ENCODE results near the gene CYSTM1. TPM values are rescaled to one million over a fixed set of nuclear protein-coding genes. Genes with fewer than 3 reads are reported as not detected.

Gene CYSTM1
- total and polyA plus RNA-seq, 2 donors (not counting 1 experiment from before 2014, with no cell fraction given), result 6.2 to 17.0 TPM

DNA sequence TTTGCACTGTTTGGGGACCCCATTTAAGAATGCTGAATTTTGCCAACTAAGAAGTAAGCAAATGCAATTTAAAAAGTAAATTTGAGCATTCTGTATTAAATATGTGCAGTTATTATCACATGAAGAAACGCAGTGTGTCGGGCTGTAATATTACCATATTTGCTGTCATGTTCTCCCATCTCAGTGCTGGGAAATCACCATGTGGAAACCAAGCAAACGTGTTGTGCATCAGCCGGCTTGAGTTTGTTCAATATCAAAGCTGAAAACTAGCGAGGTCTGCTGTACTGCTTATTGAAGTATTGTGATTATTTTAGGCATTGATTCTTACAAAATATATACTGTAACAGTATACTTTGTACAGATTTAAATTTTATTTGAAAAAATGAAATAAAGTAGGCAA, 46.6 kb upstream of the CYSTM1 start:
- DNase-seq, result no peak
- Histone ChIP-seq H3K4me3 (ENCODE audit: control extremely low read depth in 1 of 5, extremely low read depth in 1 of 5, insufficient read depth in 1 of 5, low read depth in 2 of 5, low read length in 4 of 5) (no peak overlapping the region), H3K4me2 (replicated peaks; ENCODE audit: low read depth, low read length, poor library complexity, severe bottlenecking) (no peak overlapping the region), H3K9ac (ENCODE audit: low read length) (no peak overlapping the region), H3K27me3 (replicated peaks in 1 of 4; ENCODE audit: control extremely low read depth in 1 of 4, control insufficient read depth in 3 of 4, insufficient read depth in 4 of 4, low read length in 3 of 4) (no peaks in the 10 kb centered on the region), H3K4me1 (ENCODE audit: control insufficient read depth in 2 of 2, insufficient read depth in 2 of 2, low read length in 2 of 2) (peaks cover 8 to 11% of the 10 kb centered on the region in 2 donors), H3K36me3 (replicated peaks in 1 of 2; ENCODE audit: control extremely low read depth in 1 of 2, control insufficient read depth in 1 of 2, extremely low read depth in 1 of 2, insufficient read depth in 2 of 2, low read length in 1 of 2) (no peaks in the 10 kb centered on the region), H3K79me2 (ENCODE audit: control insufficient read depth, insufficient read depth, low read length) (peaks cover 52% of the 10 kb centered on the region), H2AFZ (ENCODE audit: insufficient read depth, low read depth, low read length, poor library complexity, severe bottlenecking) (no peak overlapping the region), H3K9me3 (ENCODE audit: control extremely low read depth in 1 of 3, control insufficient read depth in 2 of 3, insufficient read depth in 1 of 3, low read length in 2 of 3) (no peaks in the 10 kb centered on the region), H4K20me1 (ENCODE audit: control insufficient read depth, insufficient read depth, low read length, poor library complexity, severe bottlenecking) (peaks cover 53% of the 10 kb centered on the region), H3K27ac (ENCODE audit: low read length in 2 of 2) (no peak overlapping the region)
- TF ChIP-seq, protein P1, sequence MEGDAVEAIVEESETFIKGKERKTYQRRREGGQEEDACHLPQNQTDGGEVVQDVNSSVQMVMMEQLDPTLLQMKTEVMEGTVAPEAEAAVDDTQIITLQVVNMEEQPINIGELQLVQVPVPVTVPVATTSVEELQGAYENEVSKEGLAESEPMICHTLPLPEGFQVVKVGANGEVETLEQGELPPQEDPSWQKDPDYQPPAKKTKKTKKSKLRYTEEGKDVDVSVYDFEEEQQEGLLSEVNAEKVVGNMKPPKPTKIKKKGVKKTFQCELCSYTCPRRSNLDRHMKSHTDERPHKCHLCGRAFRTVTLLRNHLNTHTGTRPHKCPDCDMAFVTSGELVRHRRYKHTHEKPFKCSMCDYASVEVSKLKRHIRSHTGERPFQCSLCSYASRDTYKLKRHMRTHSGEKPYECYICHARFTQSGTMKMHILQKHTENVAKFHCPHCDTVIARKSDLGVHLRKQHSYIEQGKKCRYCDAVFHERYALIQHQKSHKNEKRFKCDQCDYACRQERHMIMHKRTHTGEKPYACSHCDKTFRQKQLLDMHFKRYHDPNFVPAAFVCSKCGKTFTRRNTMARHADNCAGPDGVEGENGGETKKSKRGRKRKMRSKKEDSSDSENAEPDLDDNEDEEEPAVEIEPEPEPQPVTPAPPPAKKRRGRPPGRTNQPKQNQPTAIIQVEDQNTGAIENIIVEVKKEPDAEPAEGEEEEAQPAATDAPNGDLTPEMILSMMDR (IDR thresholded peaks at IDR 0.05), result no peak
- no peak for TF ChIP-seq EZH2 (IDR thresholded peaks at IDR 0.05; ENCODE audit: borderline replicate concordance, insufficient read depth, low read depth, low read length, poor library complexity, severe bottlenecking)
- Mint-ChIP-seq H3K4me3 (no peak overlapping the region), H3K27me3 (no peaks in the 10 kb centered on the region), H3K4me1 (peaks cover 32% of the 10 kb centered on the region), H3K9me3 (ENCODE audit: insufficient read depth) (no peaks in the 10 kb centered on the region), H3K27ac (no peak overlapping the region)
- ChIA-PET POLR2A (no interaction called here), CTCF (interaction anchor here (2.3 kb wide), 1 partner anchor 13 kb away, joined by 4 read pairs; no protein-coding TSS in a partner anchor)
- WGBS (ENCODE audit: insufficient coverage), result no CpG with 5 or more reads among the region's 5 CpGs
- intact Hi-C loops (cut with micrococcal nuclease), result no loop called here
- ATAC-seq (ENCODE audit: low read depth), result no peak

DNA sequence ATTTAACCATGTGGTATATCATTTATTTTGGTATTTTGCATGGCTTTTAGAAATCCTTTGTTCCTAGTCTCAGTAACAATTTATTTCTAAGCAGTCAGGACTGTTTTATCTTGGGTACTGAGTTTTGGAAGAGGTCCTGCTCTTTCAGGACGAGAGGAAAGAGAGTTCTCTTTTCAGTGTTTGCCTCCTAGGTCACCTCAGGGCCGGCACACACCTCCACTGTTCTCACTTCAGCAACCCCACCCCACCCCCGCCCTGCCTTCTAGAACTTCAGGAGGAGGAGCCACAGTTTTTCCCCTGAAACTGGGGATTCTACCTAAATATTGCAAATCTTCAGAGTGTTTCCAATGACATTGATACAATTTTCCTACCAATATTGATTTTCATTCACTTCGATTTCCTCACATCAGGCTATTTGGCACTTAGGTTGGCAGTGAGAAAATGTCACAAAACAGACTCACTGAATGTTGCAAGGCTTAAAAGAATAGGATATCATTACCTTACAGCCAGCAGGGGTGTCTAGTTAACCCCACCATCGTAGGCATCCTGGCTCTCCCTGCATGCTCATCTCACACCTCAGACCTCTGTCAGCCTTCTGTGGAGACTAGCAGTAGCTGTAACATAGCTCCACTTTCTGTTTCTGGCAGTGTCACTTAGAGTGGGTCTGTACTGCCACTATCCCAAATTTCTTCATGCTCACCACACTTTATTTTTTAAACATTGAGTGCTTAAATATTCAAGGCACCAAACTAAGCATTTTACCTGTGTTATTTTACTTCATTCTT, 43.8 kb upstream of the CYSTM1 start:
- H3K79me2 ChIP-seq (ENCODE audit: control insufficient read depth, insufficient read depth, low read length), result peaks cover 44% of the 10 kb centered on the region
- H3K4me3 Mint-ChIP-seq, result no peak overlapping the region
- DNase-seq, result no peak
- peaks cover 8 to 11% of the 10 kb centered on the region in 2 donors for H3K4me1 ChIP-seq (ENCODE audit: control insufficient read depth in 2 of 2, insufficient read depth in 2 of 2, low read length in 2 of 2)
- H4K20me1 ChIP-seq (ENCODE audit: control insufficient read depth, insufficient read depth, low read length, poor library complexity, severe bottlenecking), result peaks cover 55% of the 10 kb centered on the region
- no peaks in the 10 kb centered on the region for H3K9me3 ChIP-seq (ENCODE audit: control extremely low read depth in 1 of 3, control insufficient read depth in 2 of 3, insufficient read depth in 1 of 3, low read length in 2 of 3)
- POLR2A ChIA-PET, result no interaction called here
- no peaks in the 10 kb centered on the region for H3K9me3 Mint-ChIP-seq (ENCODE audit: insufficient read depth)
- CTCF ChIA-PET, result interaction anchor here (1.3 to 7.2 kb wide), 2 partner anchors 14 to 58 kb away, joined by 12 to 62 read pairs; no protein-coding TSS in a partner anchor
- no peak overlapping the region for H3K27ac ChIP-seq (ENCODE audit: low read length in 2 of 2)
- no peaks in the 10 kb centered on the region for H3K27me3 ChIP-seq (replicated peaks in 1 of 4; ENCODE audit: control extremely low read depth in 1 of 4, control insufficient read depth in 3 of 4, insufficient read depth in 4 of 4, low read length in 3 of 4)
- no peak overlapping the region for H2AFZ ChIP-seq (ENCODE audit: insufficient read depth, low read depth, low read length, poor library complexity, severe bottlenecking)
- no peaks in the 10 kb centered on the region for H3K36me3 ChIP-seq (replicated peaks in 1 of 2; ENCODE audit: control extremely low read depth in 1 of 2, control insufficient read depth in 1 of 2, extremely low read depth in 1 of 2, insufficient read depth in 2 of 2, low read length in 1 of 2)
- no peak overlapping the region for H3K4me3 ChIP-seq (ENCODE audit: control extremely low read depth in 1 of 5, extremely low read depth in 1 of 5, insufficient read depth in 1 of 5, low read depth in 2 of 5, low read length in 4 of 5)
- no peaks in the 10 kb centered on the region for H3K27me3 Mint-ChIP-seq
- ATAC-seq (ENCODE audit: low read depth), result no peak
- H3K4me1 Mint-ChIP-seq, result peaks cover 30% of the 10 kb centered on the region
- H3K27ac Mint-ChIP-seq, result no peak overlapping the region
- H3K4me2 ChIP-seq (replicated peaks; ENCODE audit: low read depth, low read length, poor library complexity, severe bottlenecking), result no peak overlapping the region
- no peak overlapping the region for H3K9ac ChIP-seq (ENCODE audit: low read length)
- intact Hi-C loops (cut with micrococcal nuclease), result no loop called here
- TF ChIP-seq EZH2 (IDR thresholded peaks at IDR 0.05; ENCODE audit: borderline replicate concordance, insufficient read depth, low read depth, low read length, poor library complexity, severe bottlenecking), result no peak
- TF ChIP-seq, protein P1 (IDR thresholded peaks at IDR 0.05), result no peak
- WGBS (ENCODE audit: insufficient coverage), result 83% methylated on average over 2 of the region's 5 CpGs

All from B cell (primary cell).